Pancreas (tissue), 10 donors: Measurements from ENCODE around the gene FBXL17. TPM values are rescaled to one million over a fixed set of nuclear protein-coding genes. Genes with fewer than 3 reads are reported as not detected.

Experiments
- ATAC-seq, 4 donors: fragments of 200-7000 bp; cut with Tn5 transposase; one replicate each; pipeline versions ENCODE4 v1.8.0 to v1.9.1; 2020; ENCODE audit warnings: mild to moderate bottlenecking in 4 of 4, moderate library complexity in 4 of 4
- DNase-seq, 6 donors: peaks; one replicate each; pipeline ENCODE4 v3.0.0-alpha.2; 2020
- FAIRE-seq: peaks from 2 replicates; lab custom pipeline; 2012; peaks lifted over from hg19 to GRCh38; lab: Jason Lieb, UNC
- H3K27ac ChIP-seq, 4 donors: fragments of 200-600 bp; sonication (generic); 1 replicate in 3 of 4; 2 replicates in 1 of 4; pipeline versions ENCODE4 v1.5.0 to v1.8.0; 2020
- H3K27me3 ChIP-seq, 4 donors: fragments of 200-600 bp; one replicate each; pipeline ENCODE4 v1.8.0; 2021
- H3K36me3 ChIP-seq, 3 donors: fragments of 200-600 bp; sonication (generic) in 1 of 3; one replicate each; pipeline versions ENCODE4 v1.5.0 to v1.8.0; 2020 to 2021
- H3K4me1 ChIP-seq, 3 donors: fragments of 200-600 bp; one replicate each; pipeline ENCODE4 v1.8.0; 2021
- H3K4me3 ChIP-seq, 4 donors: fragments of 200-600 bp; sonication (generic) in 2 of 4; one replicate each; pipeline versions ENCODE4 v1.5.0 to v1.8.0; 2020 to 2021
- H3K9me3 ChIP-seq, 4 donors: fragments of 200-600 bp; one replicate each; pipeline ENCODE4 v1.8.0; 2021
- WGBS, 2 donors: extraction: QIAGEN DNeasy Blood & Tissue Kit; methylation state at CpG; one replicate each; pipeline ENCODE4 v1.1.7; 2013; 5-methylcytosine and 5-hydroxymethylcytosine counted together
- intact Hi-C, 3 donors: fragments of 100-400 bp; cut with DNase I; formaldehyde crosslinking; loops; one replicate each; pipeline versions ENCODE4 v1.11.1 to v1.14.2; 2022
- polyA plus RNA-seq, 2 donors: library from polyadenylated mRNA; stranded (reverse); fragments of 200-250 nt; gene quantifications; one replicate each; pipeline ENCODE4 v1.2.3, GENCODE V29; 2013
- total RNA-seq, 6 donors: library from RNA; stranded (reverse); fragmentation: NEBNext Ultra II Directional in 4 of 6; extraction: Animal tissue kit (Norgen Biotek cat#: 25700) in 4 of 6; gene quantifications; one replicate each; pipeline versions ENCODE4 v1.2.1 to v1.2.4, GENCODE V29; 2021 to 2023
- TF ChIP-seq, protein P1 (sequence below), 4 donors: fragments of 200-600 bp; sonication (generic) in 3 of 4; IDR thresholded peaks; one replicate each; pipeline versions ENCODE4 v1.5.0 to v1.8.0; 2021; ENCODE audit warnings: antibody characterized with exemption in 4 of 4
- donor health status: healthy with polysubstance abuse.
- donor health status: DM: no; HTN: no; CAD: no; lungs with moderate emphysema.
- donor health status: DM: no; HTN: no; CAD: no.
- donor health status: control.
- donor health status: control.
- donor health status: Bipolar disorder and iron deficiency.
- donor health status: DM: yes; HTN: yes; CAD: no.
- donor health status: DM: no; HTN: no; CAD: no.
- donor health status: DM: no; HTN: no; CAD: no.
- donor health status: DM: yes; HTN: yes; CAD: no.

Gene FBXL17
- total and polyA plus RNA-seq, 8 donors = 4.2 to 11.1 (median 7.3) TPM

DNA sequence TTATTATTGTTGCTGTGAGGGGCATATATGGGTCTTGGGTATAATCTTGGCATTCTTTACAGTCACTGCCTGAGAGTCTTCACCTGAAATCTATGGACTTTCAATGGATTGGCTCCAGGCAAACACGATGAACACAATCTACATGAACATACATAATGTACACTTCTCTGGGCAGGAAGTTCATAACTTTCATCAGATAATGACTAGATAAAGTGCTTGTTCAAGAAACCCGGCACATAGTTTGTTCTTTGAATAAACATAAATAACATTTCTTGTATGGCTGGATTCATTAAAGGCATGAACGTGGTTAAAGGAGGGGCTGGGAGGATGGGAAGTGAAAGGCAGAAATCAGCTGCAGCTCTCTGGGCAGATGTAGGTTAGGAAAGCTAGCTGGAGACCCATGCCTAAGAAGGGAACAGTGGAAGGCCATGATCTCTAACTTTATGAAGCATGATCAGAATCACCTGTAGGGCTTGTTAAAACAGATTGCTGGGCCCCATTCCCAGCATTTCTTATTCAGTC lies 404.3 kb downstream of the FBXL17 start:
- DNase-seq = no peak
- Histone ChIP-seq H3K27me3 (no peaks in the 10 kb centered on the region), H3K4me1 (no peaks in the 10 kb centered on the region), H3K27ac (no peak overlapping the region), H3K9me3 (no peaks in the 10 kb centered on the region), H3K36me3 (no peaks in the 10 kb centered on the region), H3K4me3 (no peak overlapping the region)
- TF ChIP-seq, protein P1, sequence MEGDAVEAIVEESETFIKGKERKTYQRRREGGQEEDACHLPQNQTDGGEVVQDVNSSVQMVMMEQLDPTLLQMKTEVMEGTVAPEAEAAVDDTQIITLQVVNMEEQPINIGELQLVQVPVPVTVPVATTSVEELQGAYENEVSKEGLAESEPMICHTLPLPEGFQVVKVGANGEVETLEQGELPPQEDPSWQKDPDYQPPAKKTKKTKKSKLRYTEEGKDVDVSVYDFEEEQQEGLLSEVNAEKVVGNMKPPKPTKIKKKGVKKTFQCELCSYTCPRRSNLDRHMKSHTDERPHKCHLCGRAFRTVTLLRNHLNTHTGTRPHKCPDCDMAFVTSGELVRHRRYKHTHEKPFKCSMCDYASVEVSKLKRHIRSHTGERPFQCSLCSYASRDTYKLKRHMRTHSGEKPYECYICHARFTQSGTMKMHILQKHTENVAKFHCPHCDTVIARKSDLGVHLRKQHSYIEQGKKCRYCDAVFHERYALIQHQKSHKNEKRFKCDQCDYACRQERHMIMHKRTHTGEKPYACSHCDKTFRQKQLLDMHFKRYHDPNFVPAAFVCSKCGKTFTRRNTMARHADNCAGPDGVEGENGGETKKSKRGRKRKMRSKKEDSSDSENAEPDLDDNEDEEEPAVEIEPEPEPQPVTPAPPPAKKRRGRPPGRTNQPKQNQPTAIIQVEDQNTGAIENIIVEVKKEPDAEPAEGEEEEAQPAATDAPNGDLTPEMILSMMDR (IDR thresholded peaks at IDR 0.05) = no peak
- 64 to 69% methylated on average over 3 of the region's 3 CpGs for WGBS, 2 donors
- intact Hi-C loops = no loop called here
- FAIRE-seq = no peak
- ATAC-seq = no peak

DNA sequence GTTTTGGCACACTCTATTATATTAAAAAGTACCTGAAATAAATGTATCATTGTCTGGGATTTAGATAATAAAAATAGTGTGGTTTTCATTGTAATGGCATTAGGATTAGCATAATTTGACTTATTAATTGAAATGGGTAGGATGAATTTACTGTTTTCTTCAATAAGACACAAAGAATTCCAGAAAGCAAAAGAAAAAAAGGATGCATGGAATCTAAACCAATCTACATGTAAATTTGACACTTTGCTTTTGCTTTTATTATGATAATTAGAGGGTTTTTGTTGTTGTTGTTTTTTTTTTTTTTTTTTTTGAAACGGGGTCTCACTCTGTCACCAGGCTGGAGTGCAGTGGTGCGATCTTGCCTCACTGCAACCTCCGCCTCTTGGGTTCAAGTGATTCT lies 406.3 kb downstream of the FBXL17 start:
- intact Hi-C loops = no loop called here
- TF ChIP-seq, protein P1 (IDR thresholded peaks at IDR 0.05) = no peak
- Histone ChIP-seq H3K27me3 (no peaks in the 10 kb centered on the region), H3K9me3 (no peaks in the 10 kb centered on the region), H3K36me3 (no peaks in the 10 kb centered on the region), H3K27ac (no peak overlapping the region), H3K4me3 (no peak overlapping the region), H3K4me1 (no peaks in the 10 kb centered on the region)
- ATAC-seq = no peak
- WGBS, 2 donors = 82 to 88% methylated on average over 3 of the region's 3 CpGs
- FAIRE-seq = no peak
- no peak for DNase-seq

DNA sequence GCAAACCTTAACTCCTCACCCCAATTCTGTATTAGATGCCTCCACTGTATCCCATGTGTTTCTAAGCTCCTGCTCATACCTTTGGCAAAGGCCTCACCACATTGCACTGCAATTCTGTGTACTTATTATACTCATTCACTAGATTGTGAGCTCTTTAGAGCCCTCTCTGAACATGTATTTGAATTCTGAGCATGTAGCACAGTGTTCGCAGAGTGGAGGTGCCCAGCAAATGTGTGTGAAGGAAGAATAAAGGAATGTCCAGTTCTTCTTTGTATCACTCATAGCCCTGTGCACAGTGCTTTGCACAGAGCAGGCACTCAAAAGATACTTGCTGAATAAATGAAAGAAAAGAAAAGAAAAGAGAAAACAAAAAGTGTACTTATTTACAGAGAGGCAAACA lies 410.1 kb downstream of the FBXL17 start:
- TF ChIP-seq, protein P1 (IDR thresholded peaks at IDR 0.05) = no peak
- intact Hi-C loops = no loop called here
- Histone ChIP-seq H3K9me3 (no peaks in the 10 kb centered on the region), H3K27me3 (no peaks in the 10 kb centered on the region), H3K4me1 (no peaks in the 10 kb centered on the region), H3K36me3 (no peaks in the 10 kb centered on the region), H3K4me3 (no peak overlapping the region), H3K27ac (no peak overlapping the region)
- WGBS, 2 donors = 99 to 100% methylated on average over 1 of the region's 1 CpG
- ATAC-seq = no peak
- no peak for FAIRE-seq
- no peak for DNase-seq

- Histone ChIP-seq H3K27ac (no peak overlapping the region), H3K4me1 (no peaks in the 10 kb centered on the region), H3K9me3 (no peaks in the 10 kb centered on the region), H3K27me3 (no peaks in the 10 kb centered on the region), H3K4me3 (no peak overlapping the region), H3K36me3 (no peaks in the 10 kb centered on the region)
- TF ChIP-seq, protein P1 (IDR thresholded peaks at IDR 0.05) = no peak
- intact Hi-C loops = no loop called here
- no peak for DNase-seq
- ATAC-seq = no peak
- FAIRE-seq = no peak
These were observed 412.1 kb downstream of the FBXL17 start for GRCh38 chr5:107969847-107970246.

DNA sequence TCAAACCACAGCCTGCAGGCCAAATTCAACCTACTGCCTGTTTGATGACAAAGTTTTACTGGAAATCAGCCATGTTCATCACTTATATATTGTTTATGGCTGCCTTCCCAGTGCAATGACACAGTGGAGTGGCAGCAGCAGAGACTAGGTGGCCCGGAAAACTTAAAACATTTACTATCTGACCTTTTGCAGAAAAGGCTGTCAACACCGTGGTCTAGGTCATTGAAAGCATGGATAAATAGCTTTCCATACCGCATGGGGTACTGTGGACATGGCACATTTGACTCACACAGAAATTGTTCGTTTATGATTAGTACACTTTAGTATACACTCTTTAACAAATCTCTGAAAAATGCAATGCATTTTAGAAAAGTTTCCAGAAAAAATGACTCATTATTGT lies 412.9 kb downstream of the FBXL17 start:
- Histone ChIP-seq H3K4me1 (no peaks in the 10 kb centered on the region), H3K9me3 (no peaks in the 10 kb centered on the region), H3K36me3 (no peaks in the 10 kb centered on the region), H3K27me3 (no peaks in the 10 kb centered on the region), H3K27ac (no peak overlapping the region), H3K4me3 (no peak overlapping the region)
- FAIRE-seq (no peak), DNase-seq (no peak), ATAC-seq (no peak)
- TF ChIP-seq, protein P1 (IDR thresholded peaks at IDR 0.05) = no peak
- intact Hi-C loops = no loop called here
- WGBS, 2 donors = 92 to 93% methylated on average over 4 of the region's 4 CpGs
